Subcutaneous adipose tissue (tissue), 4 donors: ENCODE measurements around the gene RNASEH1. TPM values are rescaled to one million over a fixed set of nuclear protein-coding genes. Genes with fewer than 3 reads are reported as not detected.

ENCODE experiments used
- CTCF ChIP-seq: fragments of 450-650 bp; IDR thresholded peaks from one replicate; pipeline ENCODE4 v1.5.1; 2016; ENCODE audit warnings: low read depth, mild to moderate bottlenecking, control low read depth, antibody characterized with exemption, moderate library complexity
- total RNA-seq, 4 donors: library from RNA; depleted of rRNA; stranded (reverse); fragments of >200 nt; gene quantifications; one replicate each; pipeline ENCODE4 v1.1.0, GENCODE V29; 2016

RNASEH1 gene
- total RNA-seq, 4 donors from 2014 or later: 16.0 to 26.4 (median 21.4) TPM

- no peak for TF ChIP-seq CTCF
Measured at GRCh38 chr2:3587021-3587420, 28.9 kb upstream of the RNASEH1 start.

GRCh38 chr2:3586220-3586619 lies 28.1 kb upstream of the RNASEH1 start:
- no peak for TF ChIP-seq CTCF

GRCh38 chr2:3585261-3586109 lies 27.4 kb upstream of the RNASEH1 start:
- no peak for TF ChIP-seq CTCF

GRCh38 chr2:3584608-3585260 lies 26.6 kb upstream of the RNASEH1 start:
- TF ChIP-seq CTCF: no peak

- TF ChIP-seq CTCF: no peak
Measured at GRCh38 chr2:3584076-3584475, 25.9 kb upstream of the RNASEH1 start.

GRCh38 chr2:3581367-3582262 lies 23.5 kb upstream of the RNASEH1 start:
- TF ChIP-seq CTCF: no peak
